Hematopoietic multipotent progenitor cell treated with erythropoietin and hydrocortisone succinate and interleukin-3 and kit ligand, for 4 days (in vitro differentiated cells): ENCODE measurements around the gene KRT84.
A peak's percentile ranks its signal among the peaks of the same experiment; 100 is the strongest.
"Not testable (repeated sequence)": the region's sequence is repeated elsewhere in the genome, so short reads cannot be mapped to it uniquely, and the experiment has no call there.

Experiments used
- DNase-seq: peaks from one replicate; pipeline ENCODE4 v3.0.0-alpha.2; 2015

The KRT84 gene

GRCh38 chr12:52410589-52411248 lies 25.3 kb upstream of the KRT84 start:
- not testable (repeated sequence) for DNase-seq

- DNase-seq = no peak
Measured at GRCh38 chr12:52407918-52408317, 22.5 kb upstream of the KRT84 start.

DNA sequence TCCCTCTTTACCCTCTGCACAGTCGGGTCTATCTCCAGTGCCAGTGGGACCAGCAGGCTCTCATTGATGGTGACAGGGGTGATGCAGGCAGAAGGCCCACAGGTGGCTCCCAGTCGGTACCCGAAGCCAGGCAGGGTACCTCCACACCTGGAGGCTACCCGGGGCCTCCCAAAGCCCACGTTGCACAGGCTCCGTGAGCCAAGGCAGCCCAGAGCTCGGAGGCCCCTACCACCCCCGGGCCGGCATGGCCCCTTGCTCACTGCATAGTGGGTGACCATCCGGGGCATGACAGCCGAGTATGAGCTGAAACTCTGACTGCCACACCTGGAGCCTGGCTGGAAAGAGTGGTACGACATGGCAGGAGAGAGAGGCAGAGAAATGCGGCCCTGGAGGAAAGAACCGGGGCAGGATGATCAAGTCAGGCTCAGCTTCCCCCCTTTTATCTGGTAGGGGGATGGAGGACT lies 20.5 kb upstream of the KRT84 start, which contains the start of gene KRT82:
Gene KRT82, minus strand, starts transcription at position 414 of the 464 bp plus-strand sequence. Its CDS starts 58 bp downstream, at position 356.
- no peak for DNase-seq

DNA sequence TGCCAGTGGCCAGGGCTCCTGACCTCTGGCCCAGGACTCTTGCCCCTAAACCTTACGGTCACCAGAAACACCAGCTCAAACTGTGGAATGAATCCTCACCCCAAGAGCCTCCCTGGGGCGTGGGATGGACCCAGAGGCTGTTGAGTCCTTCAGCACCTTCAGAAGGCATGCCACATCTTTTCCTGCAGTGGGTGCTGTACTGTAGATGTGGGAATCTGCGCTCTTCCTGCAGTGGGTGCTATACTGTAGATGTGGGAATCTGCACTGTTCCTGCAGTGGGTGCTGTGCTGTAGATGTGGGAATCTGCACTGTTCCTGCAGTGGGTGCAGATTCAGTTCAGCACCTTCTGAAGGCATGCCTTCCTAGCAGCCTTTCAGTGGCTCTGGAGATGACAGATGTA lies 19.5 kb upstream of the KRT84 start:
- no peak for DNase-seq

GRCh38 chr12:52403561-52403960 lies 18.1 kb upstream of the KRT84 start:
- DNase-seq = no peak

DNA sequence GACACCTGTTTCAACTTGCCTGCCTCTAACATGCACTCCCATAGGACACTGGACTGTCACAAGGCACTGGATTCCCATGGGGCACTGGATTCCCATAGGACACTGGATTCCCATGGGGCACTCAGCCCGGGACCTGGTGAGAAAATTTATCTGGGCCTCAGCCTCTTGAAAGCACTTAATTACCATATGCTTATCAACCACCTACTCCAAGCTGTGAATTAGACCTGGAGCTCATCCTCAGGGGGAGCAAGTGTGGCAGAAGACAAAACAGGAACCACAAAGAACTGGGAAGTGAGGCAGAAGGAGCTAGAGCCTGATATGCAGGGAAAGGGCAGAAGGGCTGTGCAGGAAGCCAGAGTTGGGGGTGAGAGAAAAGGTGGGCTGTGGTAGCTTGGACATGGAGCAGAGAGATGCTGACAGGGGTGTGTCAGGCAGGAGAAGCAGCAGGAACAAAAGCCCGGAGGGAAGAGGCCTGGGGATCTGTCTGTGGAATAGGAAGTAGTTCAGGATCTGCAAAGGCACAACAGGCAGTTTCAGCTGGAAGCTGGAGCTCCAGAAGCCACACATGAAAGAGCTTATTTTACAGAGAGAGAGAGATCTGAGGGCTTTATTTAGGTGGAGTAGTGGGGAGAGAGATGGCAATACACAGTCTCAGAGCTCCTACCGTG lies 17.6 kb upstream of the KRT84 start:
- no peak for DNase-seq

- DNase-seq = no peak
Measured at GRCh38 chr12:52402377-52402776, 16.9 kb upstream of the KRT84 start.

- no peak for DNase-seq
Measured at GRCh38 chr12:52401926-52402325, 16.5 kb upstream of the KRT84 start.

DNA sequence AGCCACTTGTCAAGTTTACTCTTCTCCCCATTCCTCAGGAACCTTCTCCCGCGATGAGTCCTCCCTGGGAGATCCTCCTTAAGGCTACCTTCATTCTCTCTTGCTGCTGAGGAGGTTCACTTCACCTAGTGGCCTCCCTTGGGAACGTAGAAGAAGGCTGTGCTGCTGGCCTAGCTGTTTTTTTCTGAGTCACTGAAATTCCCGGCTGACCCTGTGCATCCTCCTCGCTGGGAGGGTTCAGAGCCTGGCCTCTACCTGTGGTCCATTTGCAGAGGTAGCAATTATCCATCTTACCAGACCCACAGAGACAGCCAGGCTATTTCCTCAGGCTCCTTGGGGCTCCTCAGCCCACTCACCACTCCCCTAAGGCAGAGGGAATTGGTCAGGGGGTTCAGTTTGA lies 16.1 kb upstream of the KRT84 start:
- DNase-seq = no peak

GRCh38 chr12:52400906-52401305 lies 15.5 kb upstream of the KRT84 start:
- no peak for DNase-seq

DNA sequence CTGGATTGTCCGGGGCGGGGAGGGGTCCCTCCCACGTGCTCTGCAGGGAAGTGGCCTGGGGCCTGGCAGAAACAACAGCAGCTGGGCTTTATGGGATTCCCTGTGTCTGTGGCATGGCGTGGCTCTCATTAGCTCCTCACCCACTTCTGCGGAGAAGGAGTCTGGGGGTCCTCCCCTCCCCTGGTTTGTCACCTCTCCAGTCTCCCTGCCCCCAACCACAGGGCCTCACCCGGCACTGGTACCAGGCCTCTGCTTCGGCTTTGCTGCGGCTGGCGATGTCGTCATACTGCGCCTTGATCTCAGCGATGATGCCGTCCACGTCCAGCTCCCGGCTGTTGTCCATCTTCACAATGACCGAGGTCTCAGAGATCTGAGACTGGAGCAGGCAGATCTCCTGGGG lies 14.3 kb upstream of the KRT84 start:
- no peak for DNase-seq

DNA sequence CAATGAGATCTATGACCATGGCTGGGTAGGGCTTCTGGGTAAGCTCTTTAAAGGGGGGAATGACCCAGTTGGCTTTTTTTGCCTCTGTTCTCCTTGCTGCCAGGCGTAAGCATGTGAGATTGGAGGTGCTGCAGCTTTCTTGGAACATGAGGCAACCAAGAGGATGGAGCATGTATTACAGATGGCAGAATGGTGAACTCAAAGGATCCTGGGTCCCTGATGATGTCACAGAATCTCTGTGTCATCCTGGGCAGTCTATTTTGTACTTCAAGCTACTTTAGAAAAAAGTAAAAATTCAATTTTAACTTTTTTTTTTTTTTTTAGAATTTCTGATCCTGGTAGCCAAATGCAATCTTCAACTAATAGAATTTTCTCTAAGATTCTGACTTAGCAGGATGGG lies 12.7 kb upstream of the KRT84 start:
- DNase-seq = no peak

- DNase-seq = no peak
Measured at GRCh38 chr12:52396656-52397055, 11.2 kb upstream of the KRT84 start.

- peak; percentile 8 for DNase-seq
Measured at GRCh38 chr12:52395761-52396434, 10.4 kb upstream of the KRT84 start.

DNA sequence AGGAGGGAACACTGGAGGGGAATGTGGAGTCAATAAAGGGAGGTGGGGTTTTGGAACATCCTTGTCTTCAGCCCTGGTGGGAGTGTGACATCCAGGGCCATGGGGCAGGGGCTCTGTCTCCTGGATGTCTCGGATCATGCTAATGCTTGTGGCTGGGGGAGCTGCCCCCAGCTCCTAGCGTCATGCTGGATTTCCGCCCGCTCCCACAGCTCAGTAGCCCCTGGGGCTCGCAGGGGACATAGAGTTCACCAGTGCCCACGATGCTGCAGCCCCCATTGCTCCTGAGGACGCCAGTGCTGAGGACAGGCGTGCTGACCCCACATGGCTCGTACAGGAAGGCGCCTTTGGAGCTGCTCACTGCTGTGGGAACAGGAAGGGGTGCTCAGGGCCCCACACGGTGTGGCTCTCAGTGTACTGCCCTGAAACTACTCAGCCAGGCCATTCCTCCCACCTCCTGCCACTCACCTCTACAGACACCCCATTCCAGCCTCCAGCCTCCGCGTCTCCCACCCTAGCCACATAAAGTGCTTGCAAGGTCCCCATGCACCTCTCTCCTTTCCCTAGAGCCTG lies 9.5 kb upstream of the KRT84 start:
- DNase-seq = no peak

GRCh38 chr12:52392465-52393007 lies 7.1 kb upstream of the KRT84 start:
- DNase-seq = no peak

DNA sequence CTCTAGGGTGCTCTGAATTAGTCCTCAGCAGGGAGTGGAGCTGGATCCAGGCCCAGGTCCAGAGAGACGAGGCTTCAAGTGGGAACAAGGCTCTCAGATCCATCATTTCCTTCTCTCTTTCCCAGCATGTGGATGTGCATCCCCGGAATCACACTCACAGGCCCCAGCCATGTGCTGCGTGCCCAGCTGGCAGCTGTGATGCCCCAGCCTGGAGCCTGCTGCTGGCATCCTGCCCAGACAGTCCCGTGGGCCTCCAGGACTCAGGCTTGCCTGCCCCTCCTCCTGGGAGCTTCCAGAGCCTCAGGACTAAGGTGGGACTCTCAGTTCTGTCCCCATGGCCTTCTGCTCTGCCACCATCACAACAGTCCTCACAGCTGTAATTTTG lies 6.2 kb upstream of the KRT84 start:
- DNase-seq = no peak

DNA sequence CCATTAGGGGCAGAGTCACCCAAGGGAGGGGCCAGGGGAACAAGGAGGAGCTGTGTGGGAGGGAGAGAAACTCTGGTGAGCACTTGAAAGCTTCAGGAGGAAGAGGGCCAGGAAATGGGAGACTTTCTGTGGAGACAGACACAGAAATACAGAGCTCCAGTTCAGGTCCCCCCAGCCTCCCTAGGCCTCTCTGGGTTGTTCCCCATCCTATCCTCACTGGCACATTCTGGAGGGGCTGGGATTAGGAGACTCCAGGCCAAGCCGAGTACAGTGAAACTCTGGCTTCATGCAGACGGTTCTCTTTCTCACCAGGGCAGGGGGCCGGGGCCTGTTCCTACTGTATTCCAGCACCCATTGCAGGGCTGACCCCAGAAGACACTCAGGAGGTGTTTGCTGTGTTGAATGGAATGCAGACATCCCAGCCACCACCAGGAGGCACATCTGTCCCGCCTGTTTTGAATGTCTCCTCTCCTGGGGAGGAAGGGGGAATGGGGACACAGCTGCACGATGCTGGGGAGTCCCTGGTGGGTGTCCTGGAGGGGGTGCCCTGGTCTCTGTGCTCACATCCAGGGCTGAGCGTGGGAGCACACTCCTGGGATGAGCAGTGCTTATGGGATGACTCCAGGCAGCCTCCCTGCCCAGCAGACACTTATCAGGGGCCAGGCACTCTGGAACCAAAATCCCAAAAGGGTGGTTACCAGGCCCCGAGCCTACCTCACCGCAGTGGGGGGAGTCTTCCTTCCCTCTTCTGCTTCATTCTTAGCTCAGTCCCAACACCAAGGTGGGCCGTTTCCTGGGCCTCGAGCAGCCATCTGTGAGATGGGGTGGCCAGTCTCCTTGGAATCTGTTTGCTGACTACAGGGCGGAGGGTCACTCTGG lies 5.5 kb upstream of the KRT84 start:
- DNase-seq = peak; percentile 48

DNA sequence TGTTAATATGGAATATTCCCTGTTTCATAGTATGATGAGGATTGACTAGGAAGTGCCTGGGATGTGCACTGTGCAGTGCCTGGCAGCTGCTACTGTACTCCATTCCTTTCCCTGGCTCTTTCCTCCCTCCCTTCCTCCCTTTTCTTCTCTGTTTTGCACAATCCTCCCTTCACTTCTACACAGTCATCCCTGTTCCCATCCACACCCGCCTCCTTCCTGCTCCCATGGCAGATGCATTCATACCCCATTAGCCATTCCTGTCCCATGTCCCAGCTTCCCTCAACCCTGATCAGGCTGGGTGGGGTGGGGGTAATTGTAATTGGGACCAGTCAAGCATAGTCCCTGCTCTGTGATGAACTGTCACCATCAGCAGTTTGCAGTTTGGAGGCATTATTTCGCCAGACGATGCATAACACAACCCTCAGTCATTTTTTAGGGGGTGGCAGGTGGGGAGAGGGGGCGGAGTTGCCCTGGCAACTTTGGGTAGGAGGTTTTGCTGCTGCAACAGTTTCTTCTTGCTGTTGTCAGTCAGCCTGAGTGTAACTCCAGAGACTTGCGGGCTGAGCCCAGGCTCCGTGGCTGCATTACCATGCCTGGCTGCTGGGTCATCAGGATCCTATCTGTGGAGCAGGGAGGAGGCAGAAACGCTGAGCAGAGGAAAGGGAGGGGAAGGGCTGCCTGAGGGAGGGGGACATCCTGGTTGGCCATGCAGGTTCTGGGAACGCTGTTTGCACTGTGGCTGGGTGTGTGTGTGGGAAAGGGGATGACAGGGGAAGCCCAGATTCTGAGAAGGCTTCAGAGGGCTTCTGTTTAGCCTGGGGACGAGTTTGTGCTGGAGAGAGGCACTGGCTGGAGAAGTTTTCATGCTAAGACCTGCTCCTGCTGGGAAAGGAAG lies 4.1 kb upstream of the KRT84 start:
- DNase-seq = no peak

DNA sequence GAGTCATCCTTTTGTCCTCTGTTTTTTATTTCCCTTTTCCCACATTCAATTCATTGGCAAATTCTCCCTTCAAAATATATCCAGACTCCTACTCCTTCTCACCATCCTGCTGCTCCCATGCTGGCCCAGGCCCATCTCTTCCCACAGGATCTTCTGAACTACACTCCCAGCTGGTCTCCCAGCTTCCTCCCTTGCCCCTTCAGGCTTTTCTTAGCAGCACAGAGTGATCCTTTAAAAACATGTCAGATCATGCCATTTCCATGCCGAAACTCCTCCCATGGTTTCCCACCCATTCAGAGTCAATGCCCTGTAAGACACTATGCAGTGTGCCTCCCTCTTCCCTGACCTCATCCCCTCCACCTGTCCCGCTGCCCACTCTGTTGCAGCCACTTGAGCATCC lies 2.4 kb upstream of the KRT84 start:
- no peak for DNase-seq

GRCh38 chr12:52383331-52383730 lies 2.1 kb downstream of the KRT84 start:
- no peak for DNase-seq
